NOMO-1 treated with dmso at 0.1 percent for 144 hours (cell line): ENCODE results near the gene DHX30.
"Not testable (repeated sequence)": the region's sequence is repeated elsewhere in the genome, so short reads cannot be mapped to it uniquely, and the experiment has no call there.

Source experiments
- DNase-seq: peaks from one replicate; lab custom pipeline; 2025; ENCODE audit not compliant: unreplicated experiment; lab: John Stamatoyannopoulos, UW

DHX30 gene

GRCh38 chr3:47802734-47803479 is at the start of gene DHX30:
Gene DHX30, plus strand, starts transcription at chr3:47803138. Its CDS starts 7,546 bp downstream, at chr3:47810684.
- peak; percentile 61 for DNase-seq

- DNase-seq, result no peak
These were observed 44.5 kb upstream of the DHX30 start for GRCh38 chr3:47758261-47759025.

DNA sequence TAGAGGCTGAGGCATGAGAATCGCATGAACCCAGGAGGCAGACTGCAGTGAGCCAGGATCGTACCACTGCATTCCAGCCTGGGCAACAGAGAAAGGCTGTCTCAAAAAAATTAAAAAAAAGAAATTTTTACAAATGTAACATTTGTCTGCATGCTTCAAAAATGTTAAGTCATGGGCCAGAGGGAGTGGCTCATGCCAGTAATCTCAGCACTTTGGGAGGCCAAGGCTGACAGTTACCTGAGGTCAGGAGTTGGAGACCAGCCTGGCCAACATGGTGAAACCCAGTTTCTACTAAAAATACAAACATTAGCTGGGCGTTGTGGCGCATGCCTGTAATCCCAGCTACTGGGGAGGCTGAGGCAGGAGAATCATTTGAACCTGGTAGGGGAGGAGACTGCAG is 42.7 kb upstream of the DHX30 start:
- DNase-seq, result not testable (repeated sequence)

DNA sequence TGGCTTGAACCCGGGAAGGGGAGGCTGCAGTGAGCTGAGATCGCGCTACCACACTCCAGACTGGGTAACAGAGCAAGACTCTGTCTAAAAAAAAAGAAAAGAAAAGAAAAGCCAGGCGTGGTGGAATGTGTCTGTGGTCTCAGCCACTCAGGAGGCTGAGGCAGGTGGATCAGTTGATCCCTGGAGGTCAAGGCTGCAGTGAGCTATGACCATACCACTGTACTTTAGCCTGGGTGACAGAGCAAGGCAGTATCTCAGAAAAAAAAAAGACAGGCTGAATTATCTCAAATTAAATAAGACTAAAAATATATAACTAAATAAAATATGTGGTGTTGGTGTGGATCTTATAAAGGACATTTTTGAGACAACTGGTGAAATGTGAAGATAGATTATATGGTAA is 41.9 kb upstream of the DHX30 start:
- no peak for DNase-seq

- DNase-seq, result no peak
These were observed 40.7 kb upstream of the DHX30 start for GRCh38 chr3:47762233-47762632.

GRCh38 chr3:47766186-47766585 is 36.8 kb upstream of the DHX30 start:
- DNase-seq, result no peak

DNA sequence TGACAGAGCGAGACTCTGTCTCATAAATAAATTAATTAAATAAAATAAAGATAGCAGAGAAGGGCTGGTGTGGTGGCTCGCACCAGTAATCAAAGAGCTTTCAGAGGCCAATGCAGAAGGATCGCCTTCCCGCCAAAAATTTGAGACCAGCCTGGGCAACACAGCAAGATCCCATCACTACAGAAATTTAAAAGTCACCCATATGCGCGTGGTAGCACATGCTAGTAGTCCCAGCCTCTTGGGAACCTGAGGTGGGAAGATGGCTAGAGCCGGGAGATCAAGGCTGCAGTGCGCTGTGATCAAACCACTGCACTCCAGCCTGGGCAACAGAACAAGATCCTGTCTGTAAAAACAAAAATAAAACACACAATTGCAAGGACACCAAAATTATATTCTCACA is 30.9 kb upstream of the DHX30 start:
- no peak for DNase-seq

- DNase-seq, result no peak
These were observed 30.1 kb upstream of the DHX30 start for GRCh38 chr3:47772788-47773187.

GRCh38 chr3:47778746-47779145 is 24.2 kb upstream of the DHX30 start:
- DNase-seq, result no peak

- peak; percentile 11 for DNase-seq
These were observed 21.9 kb upstream of the DHX30 start for GRCh38 chr3:47780741-47781684.

- peak; percentile 91 for DNase-seq
These were observed 21.1 kb upstream of the DHX30 start, which contains the start of gene SMARCC1 for GRCh38 chr3:47781685-47782445. Gene SMARCC1, minus strand, starts transcription at chr3:47781893. Its CDS starts 96 bp downstream, at chr3:47781797.

GRCh38 chr3:47782446-47783308 is 20.3 kb upstream of the DHX30 start:
- no peak for DNase-seq

- no peak for DNase-seq
These were observed 19.3 kb upstream of the DHX30 start for GRCh38 chr3:47783673-47784072.

- DNase-seq, result no peak
These were observed 11.6 kb upstream of the DHX30 start for GRCh38 chr3:47791193-47791855.

DNA sequence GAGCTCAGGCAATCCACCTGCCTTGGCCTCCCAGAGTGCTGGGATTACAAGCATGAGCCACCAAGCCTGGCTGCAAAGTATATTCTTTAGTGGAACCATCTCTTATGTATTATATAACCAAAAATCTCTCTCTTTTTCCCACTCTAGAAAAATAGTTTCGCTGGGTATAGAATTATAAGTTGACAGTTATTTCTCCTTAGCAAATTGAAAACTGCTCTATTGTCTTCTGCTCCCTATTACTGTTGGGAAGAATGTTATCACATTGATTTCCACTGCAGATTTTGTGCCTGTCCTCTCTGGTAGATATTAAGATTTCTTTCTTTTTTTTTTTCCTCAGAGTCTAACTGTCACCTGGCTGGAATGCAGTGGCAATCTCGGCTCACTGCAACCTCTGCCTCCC is 10.2 kb upstream of the DHX30 start:
- DNase-seq, result no peak

DNA sequence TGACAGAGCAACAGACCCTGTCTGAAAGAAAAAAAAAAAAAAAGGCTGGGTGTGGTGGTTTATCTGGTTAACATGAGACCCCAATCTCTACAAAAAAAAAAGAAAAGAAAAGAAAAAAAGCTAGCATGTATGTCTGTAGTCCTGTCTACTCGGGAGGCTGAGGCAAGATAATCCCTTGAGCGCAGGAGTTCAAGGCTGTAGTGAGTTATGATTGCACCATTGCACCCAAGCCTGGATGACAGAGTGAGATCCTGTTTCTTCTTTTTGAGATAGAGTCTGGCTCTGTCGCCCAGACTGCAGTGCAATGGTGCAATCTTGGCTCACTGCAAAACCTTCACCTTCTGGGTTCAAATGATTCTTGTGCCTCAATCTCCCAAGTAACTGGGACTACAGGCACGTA is 8.4 kb upstream of the DHX30 start:
- DNase-seq, result no peak

DNA sequence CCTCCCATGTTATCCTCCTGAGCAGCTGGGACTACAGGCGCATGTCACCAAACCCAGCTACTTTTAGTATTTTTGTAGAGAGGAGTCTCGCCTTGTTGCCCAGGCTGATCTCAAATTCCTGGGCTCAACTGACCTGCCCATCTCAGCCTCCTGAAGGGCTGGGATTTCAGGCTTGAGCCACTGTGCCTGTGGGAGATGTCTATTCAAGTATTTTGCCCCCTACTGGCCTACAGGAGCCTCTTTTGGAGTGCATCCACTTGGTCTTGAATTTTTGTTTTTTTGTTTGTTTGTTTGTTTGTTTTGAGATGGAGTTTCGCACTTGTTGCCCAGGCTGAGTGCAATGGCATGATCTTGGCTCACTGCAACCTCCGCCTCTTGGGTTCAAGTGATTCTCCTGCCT is 3.2 kb upstream of the DHX30 start:
- no peak for DNase-seq

- DNase-seq, result no peak
These were observed 615 bp downstream of the DHX30 start for GRCh38 chr3:47803480-47804025.

- DNase-seq, result no peak
These were observed 1.6 kb downstream of the DHX30 start for GRCh38 chr3:47804577-47804976.
